DOHH2 (cell line): ENCODE data around the gene FNDC3B.

Experiments
- CTCF ChIP-seq: fragments of 200-600 bp; sonication (generic); IDR thresholded peaks from one replicate; pipeline ENCODE4 v1.5.1; 2014; ENCODE audit warnings: antibody characterized with exemption, mild to moderate bottlenecking, low read depth, low read length; ENCODE audit not compliant: poor library complexity, severe bottlenecking
- EZH2phosphoT487 ChIP-seq: fragments of 200-600 bp; sonication (generic); IDR thresholded peaks from 2 replicates; pipeline ENCODE4 v1.6.1; 2017; ENCODE audit warnings: borderline replicate concordance, mild to moderate bottlenecking, antibody characterized with exemption, low read length, moderate library complexity, mixed read lengths

DNA sequence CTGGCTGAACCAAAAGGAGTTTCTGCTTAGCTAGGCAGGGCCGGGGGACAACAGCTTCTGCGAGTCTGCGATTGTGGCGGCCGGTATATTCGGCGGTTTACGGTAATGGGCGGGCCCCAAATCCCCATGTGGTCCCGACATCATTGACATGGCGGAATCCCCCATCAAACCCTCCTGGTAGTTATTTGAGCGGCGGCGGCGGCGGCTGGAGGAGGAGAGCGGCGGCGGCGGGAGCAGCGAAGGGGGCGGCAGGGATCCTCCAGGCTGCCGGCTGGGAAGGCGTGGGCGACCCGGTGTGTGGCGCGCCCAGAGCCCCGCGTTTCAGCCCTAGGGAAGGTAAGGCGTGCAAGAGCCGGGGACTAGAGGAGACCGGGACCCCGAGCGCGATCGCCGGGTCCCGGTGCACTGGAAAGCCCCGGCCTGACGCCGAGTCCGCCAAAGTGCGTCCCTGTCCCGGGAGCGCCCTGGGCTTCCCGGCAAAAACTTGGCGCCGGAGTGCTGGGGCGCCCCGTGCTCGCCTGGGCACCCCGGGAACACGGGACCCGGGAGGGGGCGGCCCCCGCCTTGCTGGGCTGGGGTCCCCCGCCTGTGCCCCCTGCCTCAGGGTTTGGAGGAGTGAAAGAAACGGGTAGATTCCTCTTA is at the start of gene FNDC3B:
- TF ChIP-seq EZH2phosphoT487 (no peak), CTCF (no peak)
